T-cell (primary cell): ENCODE data around the gene IFTAP. TPM values are rescaled to one million over a fixed set of nuclear protein-coding genes. Genes with fewer than 3 reads are reported as not detected.
A peak's percentile ranks its signal among the peaks of the same experiment; 100 is the strongest.

Source experiments
- ATAC-seq, 4 experiments: fragments of 200-7000 bp in 3 of 4; fragments of 150-1000 bp in 1 of 4; cut with Tn5 transposase; replicated peaks in 1 of 4; 1 replicate in 3 of 4; 2 replicates in 1 of 4; pipeline ENCODE4 v1.10.0; 2021; ENCODE audit warnings: moderate library complexity in 3 of 4, mild to moderate bottlenecking in 2 of 4, moderate number of reproducible peaks in 1 of 4
- CTCF ChIA-PET, 2 donors: fragments of 300-600 bp; sonication (Branson Sonifier 250); formaldehyde crosslinking; loops; one replicate each; lab custom pipeline; 2022; ENCODE audit warnings: antibody characterized with exemption in 2 of 2; lab: Charles Lee
- POLR2A ChIA-PET, 2 donors: fragments of 300-600 bp; sonication (Branson Sonifier 250); formaldehyde crosslinking; loops; one replicate each; lab custom pipeline; 2022; ENCODE audit warnings: antibody characterized with exemption in 2 of 2; lab: Charles Lee
- DNase-seq, 35 experiments: peaks; one replicate each; pipeline versions ENCODE4 v3.0.0 to v3.0.0-alpha.2; 2013 to 2023
- H3K27ac ChIP-seq: one replicate; pipeline ENCODE4 v1.5.1; 2013; ENCODE audit warnings: low read length
- H3K27me3 ChIP-seq, 2 experiments: replicated peaks in 1 of 2; 1 replicate in 1 of 2; 2 replicates in 1 of 2; pipeline versions ENCODE4 v1.6.1 to v1.7.0; 2013; ENCODE audit warnings: low read length in 1 of 2, mixed read lengths in 1 of 2; ENCODE audit not compliant: control insufficient read depth in 2 of 2, insufficient read depth in 2 of 2; ENCODE audit errors: extremely low read depth in 1 of 2
- H3K36me3 ChIP-seq, 2 donors: 1 replicate in 1 of 2; 2 replicates in 1 of 2; pipeline versions ENCODE4 v1.6.1 to v1.7.0; 2013; ENCODE audit warnings: low read length in 1 of 2; ENCODE audit not compliant: control insufficient read depth in 2 of 2, insufficient read depth in 1 of 2; ENCODE audit errors: extremely low read depth in 1 of 2
- H3K4me1 ChIP-seq, 2 experiments: 1 replicate in 1 of 2; 2 replicates in 1 of 2; pipeline versions ENCODE4 v1.6.1 to v1.7.0; 2013; ENCODE audit warnings: low read length in 2 of 2, mixed read lengths in 1 of 2; ENCODE audit not compliant: insufficient read depth in 2 of 2, control insufficient read depth in 1 of 2; ENCODE audit errors: extremely low read depth in 1 of 2
- H3K4me3 ChIP-seq, 2 donors: 1 replicate in 1 of 2; 2 replicates in 1 of 2; pipeline versions ENCODE4 v1.5.1 to v1.7.0; 2013; ENCODE audit warnings: mild to moderate bottlenecking in 2 of 2, low read length in 1 of 2, moderate library complexity in 1 of 2; ENCODE audit not compliant: control insufficient read depth in 1 of 2; ENCODE audit errors: extremely low read depth in 1 of 2
- H3K9me3 ChIP-seq: 2 replicates; pipeline ENCODE4 v1.7.0; 2013
- H3K27ac Mint-ChIP-seq, 2 donors: one replicate each; pipeline ENCODE4 v1.8.0; 2020 to 2021; ENCODE audit warnings: mild to moderate bottlenecking in 2 of 2, mixed read lengths in 2 of 2
- H3K27me3 Mint-ChIP-seq, 2 donors: one replicate each; pipeline ENCODE4 v1.8.0; 2021 to 2022; ENCODE audit warnings: mixed read lengths in 2 of 2
- H3K36me3 Mint-ChIP-seq: one replicate; pipeline ENCODE4 v1.8.0; 2021; ENCODE audit warnings: mixed read lengths
- H3K4me1 Mint-ChIP-seq, 3 donors: one replicate each; pipeline ENCODE4 v1.8.0; 2020 to 2022; ENCODE audit warnings: mixed read lengths in 3 of 3, mild to moderate bottlenecking in 1 of 3
- H3K4me3 Mint-ChIP-seq, 3 donors: one replicate each; pipeline ENCODE4 v1.8.0; 2020 to 2022; ENCODE audit warnings: mild to moderate bottlenecking in 3 of 3, mixed read lengths in 3 of 3, moderate library complexity in 3 of 3
- H3K9me3 Mint-ChIP-seq, 3 donors: one replicate each; pipeline ENCODE4 v1.8.0; 2020 to 2022; ENCODE audit warnings: mixed read lengths in 3 of 3
- WGBS: methylation state at CpG from one replicate; pipeline ENCODE4 v1.1.5; 2013; ENCODE audit warnings: missing lambda C conversion rate; ENCODE audit not compliant: insufficient coverage; 5-methylcytosine and 5-hydroxymethylcytosine counted together
- total RNA-seq, 35 experiments: library from RNA in 6 of 35; stranded (reverse) in 6 of 35; fragments of 120-200 nt in 1 of 35; gene quantifications; one replicate each; pipeline versions ENCODE4 v1.2.1 to v1.2.4 and lab custom pipeline; 2013 to 2026

Gene IFTAP
- total RNA-seq, 5 donors from 2014 or later (not counting 1 experiment from before 2014, with no cell fraction given), result 0.59 to 1.5 (median 1.0) TPM

DNA sequence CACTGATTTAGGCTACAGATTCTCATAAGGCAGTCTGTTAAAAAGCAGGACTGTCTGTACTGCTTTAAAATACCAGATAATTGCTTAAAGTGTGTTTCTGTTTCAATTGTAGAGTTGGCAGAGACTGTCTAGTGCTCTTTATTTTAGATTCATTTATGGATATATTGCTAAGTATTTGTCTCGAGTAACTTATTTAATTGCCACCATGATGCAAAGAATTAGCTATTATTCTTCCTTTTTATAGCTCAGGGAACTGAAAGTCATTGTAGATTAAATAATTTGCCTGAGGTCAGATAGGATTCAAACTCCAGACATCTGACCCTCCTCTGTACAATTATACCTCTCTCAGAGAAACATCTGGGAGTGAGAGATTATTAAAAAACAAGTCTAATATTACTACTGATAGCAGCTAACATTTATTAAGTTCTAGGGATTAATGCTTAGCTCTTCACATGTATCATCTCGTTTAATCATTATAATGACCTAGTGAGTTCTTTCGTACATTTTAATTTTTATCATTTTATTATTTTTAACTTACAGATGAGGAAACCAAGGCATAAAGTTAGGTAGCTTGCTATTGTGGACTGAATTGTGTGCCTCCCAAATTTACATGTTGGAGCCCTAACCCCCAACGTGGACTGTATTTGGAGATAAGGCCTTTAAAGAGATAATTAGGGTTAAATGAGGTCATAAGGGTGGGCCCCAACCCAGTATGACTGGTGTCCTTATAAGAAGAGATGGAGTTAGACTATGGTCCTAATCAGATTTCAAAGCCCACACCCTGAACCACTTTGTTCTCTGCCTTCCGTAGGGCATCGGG, 23.5 kb downstream of the IFTAP start:
- Histone ChIP-seq H3K27me3 (no peaks in the 10 kb centered on the region), H3K27ac (no peak overlapping the region), H3K4me3 (no peak overlapping the region), H3K9me3 (no peaks in the 10 kb centered on the region), H3K36me3 (no peaks in the 10 kb centered on the region), H3K4me1 (no peaks in the 10 kb centered on the region)
- Mint-ChIP-seq H3K9me3 (no peaks in the 10 kb centered on the region), H3K4me1 (peaks cover 0 to 12% (median 3%) of the 10 kb centered on the region in 3 donors), H3K27me3 (peaks cover 8 to 10% of the 10 kb centered on the region in 2 donors), H3K36me3 (no peaks in the 10 kb centered on the region), H3K4me3 (no peak overlapping the region), H3K27ac (no peak overlapping the region)
- DNase-seq (no peak), ATAC-seq (no peak)
- 17% methylated on average over 1 of the region's 6 CpGs for WGBS
- ChIA-PET CTCF (interaction anchor here (0.8 kb wide), 2 partner anchors 9 to 54 kb away, joined by 3 read pairs; no protein-coding TSS in a partner anchor), POLR2A (no interaction called here)

DNA sequence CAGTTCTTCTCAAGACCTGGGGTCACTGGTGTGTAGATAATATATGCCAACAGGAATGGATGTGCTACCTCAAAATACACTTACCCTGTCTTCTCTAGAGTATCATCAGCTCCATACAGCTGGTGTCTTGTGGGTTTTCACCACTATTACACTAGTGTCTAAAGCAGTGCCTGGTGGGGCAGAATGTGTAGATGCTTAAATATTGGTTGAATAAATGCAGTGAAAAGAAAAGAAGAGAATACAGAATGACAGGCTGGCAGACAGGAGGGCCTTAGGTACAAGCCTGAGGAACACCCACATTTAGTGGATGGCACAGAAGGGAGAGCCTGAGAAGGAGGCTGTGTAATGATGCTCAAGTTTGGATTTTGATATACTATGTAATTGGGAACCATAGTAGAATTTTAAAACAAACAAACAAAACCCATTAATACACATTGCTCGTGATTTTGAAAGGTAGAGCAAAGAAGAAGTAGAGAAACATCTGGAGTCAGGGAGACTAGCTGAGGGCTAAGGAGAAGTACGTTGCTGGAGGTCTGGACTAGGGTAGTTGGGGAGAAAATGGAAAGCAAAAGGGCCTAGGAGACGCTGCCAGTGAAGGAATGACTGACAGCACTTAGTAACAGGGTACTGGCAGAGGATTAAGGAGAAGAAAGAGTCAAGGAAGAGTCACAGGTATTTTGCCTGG, 24.2 kb downstream of the IFTAP start:
- Histone ChIP-seq H3K9me3 (no peaks in the 10 kb centered on the region), H3K36me3 (no peaks in the 10 kb centered on the region), H3K4me3 (no peak overlapping the region), H3K27me3 (no peaks in the 10 kb centered on the region), H3K4me1 (no peaks in the 10 kb centered on the region), H3K27ac (no peak overlapping the region)
- ATAC-seq (no peak), DNase-seq (no peak)
- WGBS, result 45% methylated on average over 2 of the region's 3 CpGs
- ChIA-PET POLR2A (no interaction called here), CTCF (interaction anchor here (0.9 to 1.2 kb wide), 2 partner anchors 54 to 55 kb away, joined by 3 to 4 read pairs; no protein-coding TSS in a partner anchor)
- Mint-ChIP-seq H3K27me3 (peaks cover 10 to 11% of the 10 kb centered on the region in 2 donors), H3K36me3 (no peaks in the 10 kb centered on the region), H3K4me1 (peaks cover 0 to 12% (median 3%) of the 10 kb centered on the region in 3 donors), H3K4me3 (peak overlapping the region in 1 of 3 donors; percentile 0), H3K27ac (no peak overlapping the region), H3K9me3 (no peaks in the 10 kb centered on the region)

DNA sequence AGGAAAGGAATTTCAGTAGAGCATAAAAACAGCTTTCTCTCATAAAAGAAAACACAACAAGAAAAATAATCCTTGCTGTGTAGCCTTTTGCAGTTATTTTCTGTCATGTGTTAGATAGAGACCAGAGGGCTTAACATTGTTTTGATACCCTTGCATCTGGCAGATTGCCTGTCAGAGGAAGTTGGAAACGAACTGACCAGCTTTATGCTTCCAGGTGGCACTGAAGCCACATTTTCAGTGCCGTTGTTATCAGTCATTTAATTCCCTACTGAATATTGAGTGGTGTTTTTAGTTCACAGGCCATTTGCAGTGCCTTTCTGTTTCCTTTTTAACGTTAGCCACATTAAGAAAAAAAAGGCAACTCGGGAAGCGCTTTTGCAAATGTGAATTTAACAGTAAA, 25.2 kb downstream of the IFTAP start:
- Histone ChIP-seq H3K9me3 (no peaks in the 10 kb centered on the region), H3K4me1 (no peaks in the 10 kb centered on the region), H3K4me3 (no peak overlapping the region), H3K27me3 (no peaks in the 10 kb centered on the region), H3K27ac (no peak overlapping the region), H3K36me3 (no peaks in the 10 kb centered on the region)
- no peak overlapping the region for H3K27ac Mint-ChIP-seq
- ChIA-PET CTCF (interaction anchor here (0.9 to 1.2 kb wide), 2 partner anchors 55 to 56 kb away, joined by 3 to 4 read pairs; no protein-coding TSS in a partner anchor), POLR2A (no interaction called here)
- ATAC-seq, result no peak
- H3K27me3 Mint-ChIP-seq, result peaks cover 11 to 13% of the 10 kb centered on the region in 2 donors
- H3K4me3 Mint-ChIP-seq, result no peak overlapping the region
- H3K4me1 Mint-ChIP-seq, result peaks cover 0 to 12% (median 3%) of the 10 kb centered on the region in 3 donors
- 0% methylated on average over 1 of the region's 5 CpGs for WGBS
- DNase-seq, result no peak
- H3K9me3 Mint-ChIP-seq, result no peaks in the 10 kb centered on the region
- no peaks in the 10 kb centered on the region for H3K36me3 Mint-ChIP-seq

DNA sequence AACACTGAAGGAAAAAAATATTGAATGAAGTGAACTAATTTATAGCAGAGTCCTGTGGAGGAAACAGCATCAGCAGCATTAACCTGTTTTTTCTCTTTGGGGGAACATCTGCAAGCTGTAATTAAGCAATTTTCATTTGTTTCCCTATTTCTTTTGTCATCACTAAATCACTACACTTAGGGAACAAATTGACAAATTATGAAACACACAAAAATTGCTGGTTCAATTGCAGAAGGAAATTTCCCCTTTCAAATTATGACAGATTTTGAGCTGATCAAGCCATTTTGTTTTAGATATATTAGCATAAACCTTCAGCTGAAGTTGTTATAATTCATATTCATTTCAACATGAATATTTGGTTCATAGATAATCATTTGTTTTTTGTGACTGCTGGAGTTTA, 25.9 kb downstream of the IFTAP start:
- Mint-ChIP-seq H3K27ac (no peak overlapping the region), H3K36me3 (no peaks in the 10 kb centered on the region), H3K4me3 (no peak overlapping the region), H3K4me1 (peaks cover 0 to 12% (median 3%) of the 10 kb centered on the region in 3 donors), H3K27me3 (peaks cover 13 to 14% of the 10 kb centered on the region in 2 donors), H3K9me3 (no peaks in the 10 kb centered on the region)
- ChIA-PET CTCF (no interaction called here), POLR2A (no interaction called here)
- Histone ChIP-seq H3K36me3 (no peaks in the 10 kb centered on the region), H3K27ac (no peak overlapping the region), H3K4me3 (no peak overlapping the region), H3K27me3 (no peaks in the 10 kb centered on the region), H3K4me1 (no peaks in the 10 kb centered on the region), H3K9me3 (no peaks in the 10 kb centered on the region)
- no peak for DNase-seq
- ATAC-seq, result no peak

DNA sequence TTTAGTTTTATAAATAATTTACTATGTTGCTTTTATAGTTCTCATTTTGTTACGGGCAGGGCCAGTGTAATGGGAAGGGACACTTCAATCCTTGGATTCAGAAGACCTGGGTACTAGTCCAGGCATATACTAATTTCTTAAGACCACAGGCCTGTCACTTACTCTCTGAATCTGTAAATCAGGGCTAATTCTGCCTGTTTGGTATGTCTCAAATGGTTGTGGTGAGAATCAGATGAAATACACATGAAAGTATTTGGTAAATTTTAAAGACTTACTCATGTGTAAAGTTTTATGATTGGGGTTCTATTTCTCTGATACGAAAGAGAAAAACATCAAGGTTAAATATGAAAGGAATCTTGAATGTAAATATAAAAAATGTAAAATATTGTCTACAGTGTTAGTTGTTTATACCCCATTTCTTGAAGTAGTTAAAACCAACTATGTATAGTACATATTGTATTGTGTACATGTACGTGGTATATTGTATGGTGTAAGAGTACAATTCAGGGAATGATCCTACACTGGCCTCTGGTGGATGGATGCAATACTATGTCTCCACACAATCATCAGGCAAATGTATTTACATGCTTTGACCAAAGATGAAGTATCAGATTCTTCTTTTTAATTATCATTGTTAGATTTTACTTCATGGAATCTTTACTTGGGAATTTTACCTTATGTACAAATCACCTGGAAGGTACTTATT, 28.3 kb downstream of the IFTAP start:
- peak in 2 of 35 experiments; percentile 0 to 29 for DNase-seq
- H3K4me1 ChIP-seq, result no peaks in the 10 kb centered on the region
- Mint-ChIP-seq H3K4me3 (no peak overlapping the region), H3K9me3 (no peaks in the 10 kb centered on the region), H3K27ac (no peak overlapping the region), H3K27me3 (peaks cover 19% of the 10 kb centered on the region in 2 donors), H3K36me3 (no peaks in the 10 kb centered on the region), H3K4me1 (peaks cover 0 to 12% (median 3%) of the 10 kb centered on the region in 3 donors)
- CTCF ChIA-PET, result no interaction called here
- no peaks in the 10 kb centered on the region for H3K27me3 ChIP-seq
- H3K36me3 ChIP-seq, result no peaks in the 10 kb centered on the region
- H3K9me3 ChIP-seq, result no peaks in the 10 kb centered on the region
- WGBS, result no CpG with 5 or more reads among the region's 3 CpGs
- no peak overlapping the region for H3K4me3 ChIP-seq
- POLR2A ChIA-PET, result no interaction called here
- no peak for ATAC-seq
- no peak overlapping the region for H3K27ac ChIP-seq

DNA sequence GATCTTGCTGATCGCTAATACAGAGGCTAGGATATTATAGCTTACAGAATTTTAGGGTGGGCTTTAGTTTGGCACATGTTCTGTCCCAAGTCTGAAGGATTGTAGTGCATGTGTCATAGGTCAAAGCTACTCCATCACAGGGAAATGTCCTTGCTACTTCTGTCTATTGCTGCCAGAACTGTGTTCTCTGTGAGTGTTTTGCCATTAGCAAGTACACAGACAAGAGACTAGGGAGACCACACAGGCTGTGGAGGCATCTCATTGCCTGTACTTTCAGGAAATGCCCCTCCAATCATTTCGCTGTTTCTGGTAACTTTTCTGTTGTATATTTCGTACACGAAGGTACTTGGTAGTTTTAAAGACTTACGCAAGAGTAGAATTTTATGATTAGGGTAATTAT, 29.2 kb downstream of the IFTAP start:
- Histone ChIP-seq H3K27me3 (no peaks in the 10 kb centered on the region), H3K4me1 (no peaks in the 10 kb centered on the region), H3K36me3 (no peaks in the 10 kb centered on the region), H3K27ac (no peak overlapping the region), H3K4me3 (no peak overlapping the region), H3K9me3 (no peaks in the 10 kb centered on the region)
- WGBS, result no CpG with 5 or more reads among the region's 5 CpGs
- no peak overlapping the region for H3K27ac Mint-ChIP-seq
- ATAC-seq (no peak), DNase-seq (no peak)
- no peak overlapping the region for H3K4me3 Mint-ChIP-seq
- ChIA-PET CTCF (interaction anchor here in 1 of 2 donors (0.7 kb wide), 1 partner anchor 135 kb away, joined by 4 read pairs; no protein-coding TSS in a partner anchor), POLR2A (no interaction called here)
- H3K9me3 Mint-ChIP-seq, result no peaks in the 10 kb centered on the region
- no peaks in the 10 kb centered on the region for H3K36me3 Mint-ChIP-seq
- H3K4me1 Mint-ChIP-seq, result peaks cover 0 to 11% (median 3%) of the 10 kb centered on the region in 3 donors
- H3K27me3 Mint-ChIP-seq, result peaks cover 15 to 16% of the 10 kb centered on the region in 2 donors
